Sigmoid colon (tissue), 7 donors: ENCODE measurements around the gene PEX10. TPM values are rescaled to one million over a fixed set of nuclear protein-coding genes. Genes with fewer than 3 reads are reported as not detected.
A peak's percentile ranks its signal among the peaks of the same experiment; 100 is the strongest.

Source experiments
- DNase-seq: peaks from one replicate; pipeline ENCODE4 v3.0.0-alpha.2; 2019
- H3K27ac ChIP-seq, 4 donors: fragments of 200-600 bp; sonication (generic); one replicate each; pipeline ENCODE4 v1.5.1; 2016 to 2019; ENCODE audit warnings: mild to moderate bottlenecking in 1 of 4
- H3K27me3 ChIP-seq, 3 donors: fragments of 200-600 bp; sonication (generic); one replicate each; pipeline ENCODE4 v1.5.1; 2019; ENCODE audit warnings: mild to moderate bottlenecking in 1 of 3
- H3K36me3 ChIP-seq, 4 donors: fragments of 200-600 bp; sonication (generic); one replicate each; pipeline ENCODE4 v1.5.1; 2016 to 2019
- H3K4me1 ChIP-seq, 4 donors: fragments of 200-600 bp; sonication (generic); one replicate each; pipeline ENCODE4 v1.5.1; 2017 to 2019
- H3K4me3 ChIP-seq, 4 donors: fragments of 200-600 bp; sonication (generic); one replicate each; pipeline ENCODE4 v1.5.1; 2017 to 2019; ENCODE audit warnings: mild to moderate bottlenecking in 2 of 4, moderate library complexity in 1 of 4
- H3K9me3 ChIP-seq, 4 donors: fragments of 200-600 bp in 3 of 4; sonication (generic) in 3 of 4; one replicate each; pipeline versions ENCODE4 v1.5.1 to v1.6.1; 2013 to 2019
- EP300 ChIP-seq, 4 donors: sonication (generic); formaldehyde crosslinking; IDR thresholded peaks; one replicate each; pipeline ENCODE4 v1.6.1; 2017; ENCODE audit warnings: antibody characterized with exemption in 4 of 4
- POLR2A ChIP-seq, 2 donors: fragments of 450-650 bp; IDR thresholded peaks; one replicate each; pipeline ENCODE4 v1.6.1; 2016; ENCODE audit warnings: antibody characterized with exemption in 2 of 2, mild to moderate bottlenecking in 2 of 2, moderate library complexity in 2 of 2
- POLR2AphosphoS5 ChIP-seq, 4 donors: sonication (generic); formaldehyde crosslinking; IDR thresholded peaks; one replicate each; pipeline ENCODE4 v1.6.1; 2017; ENCODE audit warnings: antibody characterized with exemption in 4 of 4
- WGBS, 2 donors: extraction: QIAGEN DNeasy Blood & Tissue Kit; methylation state at CpG; one replicate each; pipeline ENCODE4 v1.1.7; 2013; 5-methylcytosine and 5-hydroxymethylcytosine counted together
- intact Hi-C: fragments of 100-400 bp; cut with DNase I; formaldehyde crosslinking; loops from one replicate; pipeline ENCODE4 v1.15.1; 2023
- polyA plus RNA-seq, 3 donors: library from polyadenylated mRNA; stranded (reverse); fragments of 200-250 nt; gene quantifications; one replicate each; pipeline ENCODE4 v1.2.3, GENCODE V29; 2013
- total RNA-seq, 4 donors: library from RNA; depleted of rRNA; stranded (reverse); fragments of >200 nt; gene quantifications; one replicate each; pipeline ENCODE4 v1.1.0, GENCODE V29; 2016
- TF ChIP-seq, protein P1 (sequence below), 4 experiments: fragments of 450-650 bp in 3 of 4; fragments of 200-600 bp in 1 of 4; IDR thresholded peaks; one replicate each; pipeline ENCODE4 v1.5.1; 2016 to 2019; ENCODE audit warnings: antibody characterized with exemption in 4 of 4, mild to moderate bottlenecking in 3 of 4, moderate library complexity in 2 of 4
- donor health status: healthy with polysubstance abuse.
- donor health status: Bipolar disorder and iron deficiency.
- donor health status: healthy.

The PEX10 gene
- total and polyA plus RNA-seq, 7 donors: 9.9 to 21.9 (median 13.8) TPM

DNA sequence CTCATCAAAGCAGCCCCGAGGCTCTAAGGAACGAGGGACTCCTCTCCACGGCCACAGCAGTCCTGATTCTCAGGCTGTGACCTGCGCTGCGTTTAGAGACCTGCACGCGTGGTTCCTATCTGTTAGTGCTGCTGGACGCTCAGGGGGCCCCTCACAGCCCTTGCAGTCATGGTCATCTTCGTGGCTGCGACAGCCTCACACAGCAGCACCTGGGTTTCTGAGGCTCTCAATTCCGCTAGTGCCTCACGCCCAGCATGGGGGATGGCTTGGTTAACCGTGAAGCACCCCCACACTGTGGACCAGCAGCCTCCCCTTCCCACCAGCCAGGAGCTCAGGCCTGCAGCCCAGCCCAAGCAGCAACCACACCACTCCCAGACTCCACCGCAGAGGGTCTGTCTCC is 28.8 kb downstream of the PEX10 start:
- TF ChIP-seq POLR2AphosphoS5 (IDR thresholded peaks at IDR 0.05) (no peak), EP300 (IDR thresholded peaks at IDR 0.05) (no peak), POLR2A (IDR thresholded peaks at IDR 0.05) (no peak)
- TF ChIP-seq, protein P1, sequence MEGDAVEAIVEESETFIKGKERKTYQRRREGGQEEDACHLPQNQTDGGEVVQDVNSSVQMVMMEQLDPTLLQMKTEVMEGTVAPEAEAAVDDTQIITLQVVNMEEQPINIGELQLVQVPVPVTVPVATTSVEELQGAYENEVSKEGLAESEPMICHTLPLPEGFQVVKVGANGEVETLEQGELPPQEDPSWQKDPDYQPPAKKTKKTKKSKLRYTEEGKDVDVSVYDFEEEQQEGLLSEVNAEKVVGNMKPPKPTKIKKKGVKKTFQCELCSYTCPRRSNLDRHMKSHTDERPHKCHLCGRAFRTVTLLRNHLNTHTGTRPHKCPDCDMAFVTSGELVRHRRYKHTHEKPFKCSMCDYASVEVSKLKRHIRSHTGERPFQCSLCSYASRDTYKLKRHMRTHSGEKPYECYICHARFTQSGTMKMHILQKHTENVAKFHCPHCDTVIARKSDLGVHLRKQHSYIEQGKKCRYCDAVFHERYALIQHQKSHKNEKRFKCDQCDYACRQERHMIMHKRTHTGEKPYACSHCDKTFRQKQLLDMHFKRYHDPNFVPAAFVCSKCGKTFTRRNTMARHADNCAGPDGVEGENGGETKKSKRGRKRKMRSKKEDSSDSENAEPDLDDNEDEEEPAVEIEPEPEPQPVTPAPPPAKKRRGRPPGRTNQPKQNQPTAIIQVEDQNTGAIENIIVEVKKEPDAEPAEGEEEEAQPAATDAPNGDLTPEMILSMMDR (IDR thresholded peaks at IDR 0.05): no peak

DNA sequence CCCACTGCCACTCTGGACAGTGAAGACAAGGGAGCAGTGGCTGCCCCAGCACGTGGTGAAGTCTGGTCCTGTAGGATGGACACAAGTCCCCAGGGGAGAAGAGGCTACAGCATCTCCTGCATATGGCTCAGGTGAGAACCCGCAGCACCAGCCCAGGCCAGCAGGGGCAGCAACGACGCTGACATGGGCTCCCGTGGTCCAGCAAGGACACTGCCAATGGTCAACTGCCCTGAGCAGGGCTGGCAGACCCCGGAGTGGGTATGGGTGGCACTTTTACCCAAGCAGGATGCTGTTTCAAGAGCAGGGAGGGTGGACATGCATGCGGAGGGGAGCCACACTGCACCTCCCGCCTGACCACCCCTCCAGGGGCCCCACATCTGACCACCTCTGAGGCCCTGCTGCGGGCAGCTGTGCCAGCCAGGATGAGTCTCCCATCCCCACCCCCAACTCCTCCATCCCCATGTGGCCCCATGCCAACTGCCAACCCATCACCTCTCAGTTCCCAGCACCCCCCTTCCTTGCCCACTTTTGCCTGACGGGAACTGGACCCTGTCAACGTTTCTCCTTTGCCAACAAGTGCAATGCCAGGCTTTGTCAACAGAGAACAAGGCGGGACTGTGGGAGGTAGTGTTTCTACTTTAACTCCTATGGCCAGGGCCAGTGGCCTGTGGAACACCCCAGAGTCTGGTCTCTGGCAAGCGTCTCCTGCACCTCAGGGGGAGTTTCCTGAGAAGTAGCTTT is 29.6 kb downstream of the PEX10 start:
- intact Hi-C loops: loop anchor here (5.0 kb wide), 1 partner anchor 70 kb away; no protein-coding TSS in a partner anchor
- TF ChIP-seq POLR2AphosphoS5 (IDR thresholded peaks at IDR 0.05): no peak
- no peak for TF ChIP-seq POLR2A (IDR thresholded peaks at IDR 0.05)
- TF ChIP-seq, protein P1 (IDR thresholded peaks at IDR 0.05): peak in 3 of 4 experiments; percentile 21 to 39 (median 35)

More for the DNA sequence above, 28.8 kb downstream of the PEX10 start:
- peak; percentile 57 for DNase-seq
- intact Hi-C loops: loop anchor here (5.0 kb wide), 1 partner anchor 71 kb away; no protein-coding TSS in a partner anchor
- H3K36me3 ChIP-seq: peaks cover 0 to 11% (median 0%) of the 10 kb centered on the region in 4 donors
- no peak overlapping the region for H3K4me3 ChIP-seq
- no peaks in the 10 kb centered on the region for H3K9me3 ChIP-seq
- peaks cover 0 to 16% (median 11%) of the 10 kb centered on the region in 4 donors for H3K4me1 ChIP-seq
- 88 to 94% methylated on average over 14 of the region's 14 CpGs for WGBS, 2 donors
- no peaks in the 10 kb centered on the region for H3K27me3 ChIP-seq
- H3K27ac ChIP-seq: no peak overlapping the region

DNA sequence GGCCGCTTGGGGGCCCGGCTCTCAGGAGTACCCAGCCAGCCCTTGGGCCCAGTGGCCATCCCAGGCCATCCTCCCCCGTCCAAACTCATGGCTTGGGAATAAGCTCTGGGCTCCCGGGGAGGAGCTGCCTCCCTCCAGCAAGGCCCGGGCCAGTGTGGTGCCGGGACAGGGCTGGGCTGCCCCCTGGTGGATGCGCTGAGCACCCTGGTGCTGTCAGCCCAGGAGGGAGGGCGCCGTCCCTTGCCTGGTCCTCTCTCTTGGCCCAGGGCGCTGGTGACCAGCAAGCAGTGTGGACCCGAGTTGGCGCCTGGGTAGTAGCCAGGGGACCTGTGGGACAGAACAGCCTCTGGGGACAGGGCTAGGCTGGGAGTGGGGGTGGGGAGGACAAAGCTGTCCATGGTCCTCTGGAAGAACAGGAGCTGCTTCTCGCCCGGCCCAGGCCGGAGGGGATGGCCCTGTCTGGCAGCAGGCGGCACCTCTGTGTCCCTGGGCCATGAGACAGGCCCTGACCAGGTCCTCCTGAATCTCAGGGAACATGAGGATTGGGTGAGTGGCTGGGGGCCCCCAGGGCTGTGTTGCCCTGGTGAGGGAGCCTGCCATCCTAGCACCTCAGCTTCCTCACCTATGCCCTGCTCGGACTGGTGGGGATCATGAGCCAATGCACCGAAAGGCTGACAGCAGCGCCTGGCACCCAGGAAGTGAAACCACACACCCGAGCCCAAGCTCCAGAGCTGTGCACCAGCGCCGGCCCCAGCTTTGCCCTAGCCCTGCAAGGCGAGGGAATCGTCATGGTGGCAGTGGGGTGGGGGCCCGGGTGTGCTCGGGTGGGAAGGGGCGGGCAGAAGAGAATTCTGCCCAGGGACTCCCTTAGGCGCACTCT is 30.4 kb downstream of the PEX10 start:
- Histone ChIP-seq H3K27me3 (no peaks in the 10 kb centered on the region), H3K4me1 (peaks cover 0 to 16% (median 11%) of the 10 kb centered on the region in 4 donors), H3K9me3 (no peaks in the 10 kb centered on the region), H3K4me3 (no peak overlapping the region), H3K27ac (peak overlapping the region in 2 of 4 donors; percentile 12 to 26), H3K36me3 (peaks cover 0 to 6% (median 0%) of the 10 kb centered on the region in 4 donors)
- intact Hi-C loops: loop anchor here (1.0 to 5.0 kb wide), 2 partner anchors 70 to 187 kb away; no protein-coding TSS in a partner anchor
- peak; percentile 93 for DNase-seq
- no peak for TF ChIP-seq EP300 (IDR thresholded peaks at IDR 0.05)
- TF ChIP-seq POLR2A (IDR thresholded peaks at IDR 0.05): no peak
- TF ChIP-seq, protein P1 (IDR thresholded peaks at IDR 0.05): peak; percentile 93 to 96 (median 95)
- peak in 1 of 4 donors; percentile 33 for TF ChIP-seq POLR2AphosphoS5 (IDR thresholded peaks at IDR 0.05)
- 46 to 48% methylated on average over 28 of the region's 28 CpGs for WGBS, 2 donors

More for the DNA sequence above, 29.6 kb downstream of the PEX10 start:
- Histone ChIP-seq H3K36me3 (peaks cover 0 to 14% (median 0%) of the 10 kb centered on the region in 4 donors), H3K4me1 (peaks cover 0 to 16% (median 11%) of the 10 kb centered on the region in 4 donors), H3K4me3 (no peak overlapping the region), H3K27ac (no peak overlapping the region), H3K9me3 (no peaks in the 10 kb centered on the region), H3K27me3 (no peaks in the 10 kb centered on the region)
- WGBS, 2 donors: 49 to 63% methylated on average over 13 of the region's 13 CpGs
- peak; percentile 67 for DNase-seq

DNA sequence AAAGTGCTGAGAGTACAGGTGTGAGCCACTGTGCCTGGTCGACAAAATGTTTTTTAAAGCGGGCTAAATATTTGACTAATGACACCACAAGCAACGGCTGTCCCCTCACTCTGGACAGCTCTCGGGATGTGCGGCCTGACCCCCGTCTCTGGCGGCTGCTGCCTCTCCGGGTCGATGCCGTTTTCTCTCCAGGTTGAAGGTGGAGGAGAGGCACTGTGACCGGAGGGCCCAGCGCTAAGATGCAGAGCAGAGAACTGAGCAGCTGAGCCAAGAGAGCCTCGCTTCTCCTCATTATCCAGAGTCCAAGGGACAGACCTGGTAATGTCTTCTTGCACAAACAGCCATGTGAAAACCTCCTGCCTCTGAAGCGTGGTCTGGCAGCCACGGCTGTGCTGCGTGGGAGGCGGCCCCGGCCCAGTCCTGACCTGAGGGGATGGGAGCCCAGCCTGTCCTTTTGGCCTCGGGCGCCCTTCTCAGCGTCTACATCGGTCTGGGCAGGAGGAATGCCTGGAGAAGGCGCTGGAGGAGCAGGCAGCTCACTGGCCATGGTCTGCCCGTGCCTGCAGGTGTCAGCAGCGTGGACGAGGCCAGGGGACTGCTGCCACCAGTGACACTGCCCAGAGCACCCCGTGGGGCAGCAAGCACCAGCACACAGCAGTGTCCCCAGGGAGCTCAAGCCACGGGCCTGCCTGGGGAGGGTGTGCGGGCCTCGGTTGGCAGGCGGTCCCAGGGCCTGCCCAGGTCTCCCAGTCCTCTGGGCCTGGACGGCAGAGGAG is 31.4 kb downstream of the PEX10 start:
- intact Hi-C loops: loop anchor here (1.0 to 5.0 kb wide), 2 partner anchors 69 to 186 kb away; no protein-coding TSS in a partner anchor
- peaks cover 0 to 6% (median 0%) of the 10 kb centered on the region in 4 donors for H3K36me3 ChIP-seq
- TF ChIP-seq EP300 (IDR thresholded peaks at IDR 0.05) (no peak), POLR2A (IDR thresholded peaks at IDR 0.05) (no peak), POLR2AphosphoS5 (IDR thresholded peaks at IDR 0.05) (no peak)
- TF ChIP-seq, protein P1 (IDR thresholded peaks at IDR 0.05): no peak
- DNase-seq: peak; percentile 66
- no peak overlapping the region for H3K4me3 ChIP-seq
- WGBS, 2 donors: 90 to 91% methylated on average over 32 of the region's 32 CpGs
- H3K9me3 ChIP-seq: no peaks in the 10 kb centered on the region
- no peaks in the 10 kb centered on the region for H3K27me3 ChIP-seq
- H3K4me1 ChIP-seq: peaks cover 0 to 16% (median 11%) of the 10 kb centered on the region in 4 donors
- peak overlapping the region in 2 of 4 donors; percentile 12 to 26 for H3K27ac ChIP-seq
